Ectodermal cell (in vitro differentiated cells): Measurements from ENCODE around the gene CIAPIN1.

Experiments
- H3K27ac ChIP-seq: 2 replicates; pipeline ENCODE4 v1.7.0; 2013; ENCODE audit warnings: mild to moderate bottlenecking, low read depth, low read length; ENCODE audit not compliant: insufficient read depth, poor library complexity, severe bottlenecking
- H3K27me3 ChIP-seq: 2 replicates; pipeline ENCODE4 v1.7.0; 2013; ENCODE audit warnings: mild to moderate bottlenecking, low read length; ENCODE audit not compliant: insufficient read depth, control insufficient read depth, poor library complexity, severe bottlenecking
- H3K36me3 ChIP-seq: one replicate; pipeline ENCODE4 v1.7.0; 2013; ENCODE audit warnings: low read length; ENCODE audit not compliant: control insufficient read depth, insufficient read depth
- H3K4me1 ChIP-seq: one replicate; pipeline ENCODE4 v1.7.0; 2013; ENCODE audit warnings: low read length; ENCODE audit not compliant: control insufficient read depth, insufficient read depth
- H3K4me3 ChIP-seq: 2 replicates; pipeline ENCODE4 v1.7.0; 2013; ENCODE audit warnings: low read depth, low read length, control low read depth; ENCODE audit not compliant: insufficient read depth
- H3K9me3 ChIP-seq: 2 replicates; pipeline ENCODE4 v1.7.0; 2013; ENCODE audit warnings: mild to moderate bottlenecking, low read length, moderate library complexity; ENCODE audit not compliant: control insufficient read depth
- WGBS, 2 experiments: methylation state at CpG; one replicate each; pipeline ENCODE4 v1.1.7; 2013; ENCODE audit warnings: missing lambda C conversion rate in 2 of 2; 5-methylcytosine and 5-hydroxymethylcytosine counted together

CIAPIN1 gene

GRCh38 chr16:57482845-57483545 is 35.8 kb upstream of the CIAPIN1 start:
- H3K9me3 ChIP-seq: no peaks in the 10 kb centered on the region
- H3K4me3 ChIP-seq: no peak overlapping the region
- H3K36me3 ChIP-seq: no peaks in the 10 kb centered on the region
- no peak overlapping the region for H3K27ac ChIP-seq
- peaks cover 29% of the 10 kb centered on the region for H3K4me1 ChIP-seq
- WGBS, 2 experiments: 89 to 90% methylated on average over 13 of the region's 14 CpGs
- peaks cover 11% of the 10 kb centered on the region for H3K27me3 ChIP-seq

GRCh38 chr16:57481421-57481820 is 34.2 kb upstream of the CIAPIN1 start:
- no peaks in the 10 kb centered on the region for H3K9me3 ChIP-seq
- H3K4me3 ChIP-seq: no peak overlapping the region
- peaks cover 11% of the 10 kb centered on the region for H3K27me3 ChIP-seq
- H3K36me3 ChIP-seq: no peaks in the 10 kb centered on the region
- peaks cover 38% of the 10 kb centered on the region for H3K4me1 ChIP-seq
- 94 to 96% methylated on average over 4 of the region's 4 CpGs for WGBS, 2 experiments
- H3K27ac ChIP-seq: no peak overlapping the region

GRCh38 chr16:57480754-57481230 is 33.6 kb upstream of the CIAPIN1 start:
- Histone ChIP-seq H3K27ac (no peak overlapping the region), H3K27me3 (peaks cover 9% of the 10 kb centered on the region)

GRCh38 chr16:57479976-57480753 is 33.0 kb upstream of the CIAPIN1 start:
- Histone ChIP-seq H3K36me3 (no peaks in the 10 kb centered on the region), H3K4me1 (peaks cover 37% of the 10 kb centered on the region), H3K9me3 (no peaks in the 10 kb centered on the region), H3K4me3 (peak overlapping the region; percentile 26), H3K27ac (no peak overlapping the region), H3K27me3 (peaks cover 3% of the 10 kb centered on the region)
- WGBS, 2 experiments: 51 to 53% methylated on average over 15 of the region's 15 CpGs

More at GRCh38 chr16:57480754-57481230, 33.6 kb upstream of the CIAPIN1 start:
- 89 to 90% methylated on average over 6 of the region's 6 CpGs for WGBS, 2 experiments
- Histone ChIP-seq H3K9me3 (no peaks in the 10 kb centered on the region), H3K4me3 (no peak overlapping the region), H3K4me1 (peaks cover 42% of the 10 kb centered on the region), H3K36me3 (no peaks in the 10 kb centered on the region)

GRCh38 chr16:57479205-57479975 is 32.2 kb upstream of the CIAPIN1 start:
- Histone ChIP-seq H3K27ac (no peak overlapping the region), H3K36me3 (no peaks in the 10 kb centered on the region), H3K4me1 (peaks cover 36% of the 10 kb centered on the region)

GRCh38 chr16:57478396-57479204 is 31.4 kb upstream of the CIAPIN1 start:
- no peaks in the 10 kb centered on the region for H3K36me3 ChIP-seq
- H3K4me3 ChIP-seq: peak overlapping the region; percentile 26
- no peaks in the 10 kb centered on the region for H3K9me3 ChIP-seq
- 48 to 51% methylated on average over 14 to 15 of the region's 15 CpGs for WGBS, 2 experiments
- no peaks in the 10 kb centered on the region for H3K27me3 ChIP-seq
- peaks cover 36% of the 10 kb centered on the region for H3K4me1 ChIP-seq
- no peak overlapping the region for H3K27ac ChIP-seq

More at GRCh38 chr16:57479205-57479975, 32.2 kb upstream of the CIAPIN1 start:
- WGBS, 2 experiments: 10 to 12% methylated on average over 36 of the region's 36 CpGs
- Histone ChIP-seq H3K9me3 (no peaks in the 10 kb centered on the region), H3K4me3 (peak overlapping the region; percentile 26), H3K27me3 (no peaks in the 10 kb centered on the region)

GRCh38 chr16:57477531-57478202 is 30.5 kb upstream of the CIAPIN1 start:
- Histone ChIP-seq H3K27me3 (no peaks in the 10 kb centered on the region), H3K9me3 (no peaks in the 10 kb centered on the region), H3K36me3 (no peaks in the 10 kb centered on the region), H3K4me3 (no peak overlapping the region), H3K4me1 (peaks cover 36% of the 10 kb centered on the region), H3K27ac (no peak overlapping the region)
- 20 to 27% methylated on average over 9 of the region's 9 CpGs for WGBS, 2 experiments

- no peak overlapping the region for H3K4me3 ChIP-seq
- H3K9me3 ChIP-seq: no peaks in the 10 kb centered on the region
- no peaks in the 10 kb centered on the region for H3K36me3 ChIP-seq
- H3K27me3 ChIP-seq: no peaks in the 10 kb centered on the region
- H3K27ac ChIP-seq: no peak overlapping the region
- peaks cover 36% of the 10 kb centered on the region for H3K4me1 ChIP-seq
- 77 to 81% methylated on average over 6 of the region's 6 CpGs for WGBS, 2 experiments
Measured at GRCh38 chr16:57476546-57477410, 29.6 kb upstream of the CIAPIN1 start.
